CD4-positive, alpha-beta T cell (primary cell): ENCODE measurements around the gene PAOX. TPM values are rescaled to one million over a fixed set of nuclear protein-coding genes. Genes with fewer than 3 reads are reported as not detected.
A peak's percentile ranks its signal among the peaks of the same experiment; 100 is the strongest.

ENCODE experiments used
- ATAC-seq: fragments of 200-7000 bp; cut with Tn5 transposase; one replicate; pipeline ENCODE4 v1.10.0; 2022; ENCODE audit warnings: mild to moderate bottlenecking; ENCODE audit not compliant: poor library complexity
- CTCF ChIA-PET: fragments of 350-600 bp; sonication (Branson Sonifier 250); formaldehyde crosslinking; loops from one replicate; lab custom pipeline; 2021; ENCODE audit warnings: antibody characterized with exemption, inconsistent platforms; lab: Charles Lee
- POLR2A ChIA-PET: fragments of 350-600 bp; sonication (Branson Sonifier 250); formaldehyde crosslinking; loops from one replicate; lab custom pipeline; 2021; ENCODE audit warnings: antibody characterized with exemption, inconsistent platforms; lab: Charles Lee
- DNase-seq, 14 experiments: peaks; one replicate each; pipeline ENCODE4 v3.0.0-alpha.2; 2013 to 2020; ENCODE audit warnings: mixed read lengths in 2 of 14
- H3K27ac ChIP-seq, 2 donors: one replicate each; pipeline versions ENCODE4 v1.5.1 to v1.7.0; 2013; ENCODE audit warnings: low read length in 2 of 2, low read depth in 1 of 2, mild to moderate bottlenecking in 1 of 2
- H3K27me3 ChIP-seq, 2 experiments: 1 replicate in 1 of 2; 2 replicates in 1 of 2; pipeline versions ENCODE4 v1.6.1 to v1.7.0; 2013; ENCODE audit warnings: low read length in 2 of 2, control low read depth in 1 of 2, mild to moderate bottlenecking in 1 of 2, moderate library complexity in 1 of 2; ENCODE audit not compliant: insufficient read depth in 2 of 2, control insufficient read depth in 1 of 2
- H3K36me3 ChIP-seq: one replicate; pipeline ENCODE4 v1.6.1; 2013; ENCODE audit warnings: low read length, control low read depth; ENCODE audit not compliant: insufficient read depth
- H3K4me1 ChIP-seq: one replicate; pipeline ENCODE4 v1.6.1; 2013; ENCODE audit warnings: low read length, control low read depth; ENCODE audit not compliant: insufficient read depth
- H3K4me3 ChIP-seq: one replicate; pipeline ENCODE4 v1.5.1; 2013; ENCODE audit warnings: mild to moderate bottlenecking, low read length, moderate library complexity
- H3K9me3 ChIP-seq, 2 experiments: 1 replicate in 1 of 2; 2 replicates in 1 of 2; pipeline versions ENCODE4 v1.6.1 to v1.7.0; 2013; ENCODE audit warnings: low read length in 2 of 2, mild to moderate bottlenecking in 2 of 2, control low read depth in 1 of 2, moderate library complexity in 1 of 2; ENCODE audit not compliant: control insufficient read depth in 1 of 2, insufficient read depth in 1 of 2
- H3K27ac Mint-ChIP-seq: one replicate; pipeline ENCODE4 v1.8.0; 2020; ENCODE audit warnings: mixed read lengths
- H3K27me3 Mint-ChIP-seq: one replicate; pipeline ENCODE4 v1.8.0; 2021; ENCODE audit warnings: mixed read lengths
- H3K36me3 Mint-ChIP-seq: one replicate; pipeline ENCODE4 v1.8.0; 2021; ENCODE audit warnings: low read depth, mixed read lengths
- H3K4me1 Mint-ChIP-seq: one replicate; pipeline ENCODE4 v1.8.0; 2021; ENCODE audit warnings: low read depth, mixed read lengths
- H3K4me3 Mint-ChIP-seq: one replicate; pipeline ENCODE4 v1.8.0; 2020; ENCODE audit warnings: mild to moderate bottlenecking, mixed read lengths
- H3K9me3 Mint-ChIP-seq: one replicate; pipeline ENCODE4 v1.8.0; 2020; ENCODE audit warnings: mixed read lengths
- CTCF ChIP-seq: fragments of 200-600 bp; IDR thresholded peaks from one replicate; pipeline ENCODE4 v1.8.0; 2022; ENCODE audit warnings: antibody characterized with exemption, mild to moderate bottlenecking
- intact Hi-C, 2 experiments: fragments of 100-400 bp; cut with DNase I in 1 of 2; cut with micrococcal nuclease in 1 of 2; formaldehyde crosslinking; loops; one replicate each; pipeline versions ENCODE4 v1.15.1 to v1.9.0; 2023 to 2025; cut with DNase I, micrococcal nuclease
- total RNA-seq, 174 experiments: library from RNA in 2 of 174; stranded (reverse) in 2 of 174; gene quantifications; one replicate each; pipeline ENCODE4 v1.2.3 and lab custom pipeline; 2021 to 2026

Gene PAOX
- total RNA-seq, 2 experiments from 2014 or later = 1.9 to 2.6 TPM

DNA sequence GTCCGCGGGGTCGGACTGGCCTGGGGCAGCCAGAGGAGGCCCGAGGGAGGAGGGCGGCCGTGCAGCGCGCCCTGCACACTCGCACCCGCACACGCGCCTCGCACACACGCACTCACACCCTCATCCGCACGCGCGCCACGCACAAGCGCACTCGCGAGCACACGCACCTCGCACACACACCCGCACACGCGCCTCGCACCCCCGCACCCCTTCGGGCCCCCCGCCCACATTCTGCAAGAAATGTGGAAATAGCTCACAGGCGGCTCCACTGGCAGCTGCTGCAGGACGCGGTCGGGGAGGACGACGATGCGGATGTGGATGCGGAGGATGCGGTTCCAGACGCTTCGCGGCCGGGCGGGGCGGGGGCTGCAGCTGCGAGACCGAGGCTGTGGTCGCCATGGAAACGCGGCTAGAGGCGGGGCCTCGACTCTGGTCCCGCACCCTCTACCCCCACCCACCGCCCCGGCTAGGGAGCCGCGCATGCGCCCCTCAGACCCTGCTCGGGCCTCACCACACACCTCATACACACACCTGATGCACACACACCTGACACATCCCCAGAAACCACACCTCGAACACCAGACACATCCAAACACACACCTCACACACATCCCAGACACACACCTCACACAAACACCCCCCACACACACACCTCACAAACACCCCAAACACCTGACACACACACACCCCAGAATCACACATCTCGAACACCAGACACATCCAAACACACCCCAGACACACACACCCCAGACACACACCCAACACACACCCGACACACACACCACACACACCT is 42.3 kb upstream of the PAOX start, which contains the start of gene CALY:
Gene CALY (minus strand): TSS at position 320 of the 793 bp plus-strand sequence. CDS start 7,907 bp downstream, outside the sequence.
- Mint-ChIP-seq H3K4me1 (peaks cover 6% of the 10 kb centered on the region), H3K36me3 (peaks cover 4% of the 10 kb centered on the region), H3K27me3 (peaks cover 10% of the 10 kb centered on the region), H3K9me3 (peaks cover 4% of the 10 kb centered on the region), H3K27ac (peak within 1 kb of the TSS; percentile 86), H3K4me3 (peak within 1 kb of the TSS; percentile 81)
- Histone ChIP-seq H3K4me1 (peaks cover 41% of the 10 kb centered on the region), H3K27ac (peak within 1 kb of the TSS; percentile 53 to 78), H3K4me3 (peak within 1 kb of the TSS; percentile 58), H3K36me3 (no peaks in the 10 kb centered on the region), H3K9me3 (peaks cover 0 to 13% of the 10 kb centered on the region in 2 experiments), H3K27me3 (no peaks in the 10 kb centered on the region)
- intact Hi-C loops = loop anchor here (2.0 to 5.0 kb wide), 4 partner anchors 20 to 56 kb away; partner anchors contain the start of genes ECHS1 (in 1 of the 2), FUOM (in 1 of the 2) and MTG1 (in 1 of the 2)
- peak; percentile 62 for ATAC-seq
- ChIA-PET CTCF (no interaction called here), POLR2A (interaction anchor here (1.0 to 2.0 kb wide), 11 partner anchors 9 to 74 kb away, joined by 3 to 12 read pairs (median 4); partner anchors contain the start of genes FUOM and PAOX)
- no peak for TF ChIP-seq CTCF
- DNase-seq = peak; percentile 84 to 97 (median 90)

- H3K36me3 Mint-ChIP-seq = peaks cover 4% of the 10 kb centered on the region
- ChIA-PET POLR2A (interaction anchor here (1.5 to 2.0 kb wide), 2 partner anchors 20 to 41 kb away, joined by 6 to 8 read pairs; partner anchors contain the start of genes FUOM and PAOX), CTCF (no interaction called here)
- Histone ChIP-seq H3K36me3 (no peaks in the 10 kb centered on the region), H3K4me3 (peak overlapping the region; percentile 58), H3K9me3 (peaks cover 0 to 13% of the 10 kb centered on the region in 2 experiments), H3K27me3 (peaks cover 0 to 1% of the 10 kb centered on the region in 2 experiments), H3K27ac (no peak overlapping the region), H3K4me1 (peaks cover 41% of the 10 kb centered on the region)
- no peak for TF ChIP-seq CTCF
- intact Hi-C loops = loop anchor here (2.0 to 5.0 kb wide), 4 partner anchors 19 to 55 kb away; partner anchors contain the start of genes ECHS1 (in 1 of the 2), FUOM (in 1 of the 2) and MTG1 (in 1 of the 2)
- DNase-seq (no peak), ATAC-seq (no peak)
- H3K4me3 Mint-ChIP-seq = no peak overlapping the region
- peaks cover 4% of the 10 kb centered on the region for H3K9me3 Mint-ChIP-seq
- no peak overlapping the region for H3K27ac Mint-ChIP-seq
- peaks cover 14% of the 10 kb centered on the region for H3K27me3 Mint-ChIP-seq
- H3K4me1 Mint-ChIP-seq = peaks cover 6% of the 10 kb centered on the region
Measured at GRCh38 chr10:133337370-133337725, 41.7 kb upstream of the PAOX start.

DNA sequence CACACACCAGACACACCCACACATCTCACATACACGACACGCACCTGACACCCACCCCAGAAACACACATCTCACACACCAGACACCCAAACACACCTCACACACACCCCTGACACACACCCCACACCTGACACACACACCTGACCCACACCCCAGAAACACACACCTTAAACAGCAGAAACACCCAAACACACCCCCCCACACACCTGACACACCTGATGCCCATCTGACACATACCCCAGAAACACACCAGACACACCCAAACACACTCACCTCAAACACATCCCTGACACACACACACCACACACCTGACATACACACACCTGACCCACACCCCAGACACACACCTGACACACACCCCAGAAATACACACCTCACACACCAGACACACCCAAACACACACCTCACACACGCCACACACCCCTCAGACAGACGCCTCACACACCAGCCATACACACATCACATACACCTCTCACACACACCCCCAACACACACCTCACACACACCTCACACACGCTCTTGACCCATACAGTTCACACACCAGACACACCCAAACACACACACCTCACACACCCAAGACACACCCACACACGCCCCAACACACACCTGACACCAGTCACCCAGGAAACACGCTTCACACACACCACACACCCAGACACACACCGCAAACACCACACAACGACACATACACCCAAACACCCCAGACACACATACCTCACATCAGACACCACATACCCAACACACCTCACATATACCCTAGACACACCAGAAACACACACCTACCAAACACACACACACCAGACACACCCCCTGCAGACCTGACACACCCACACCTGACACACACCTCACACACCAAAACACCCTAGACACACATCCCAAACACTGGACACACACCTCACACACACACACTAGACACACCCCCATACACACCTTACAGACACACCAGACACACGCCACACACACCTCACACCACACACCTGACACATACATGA is 40.7 kb upstream of the PAOX start:
- TF ChIP-seq CTCF = no peak
- H3K36me3 ChIP-seq = no peaks in the 10 kb centered on the region
- CTCF ChIA-PET = no interaction called here
- H3K4me1 Mint-ChIP-seq = no peaks in the 10 kb centered on the region
- POLR2A ChIA-PET = no interaction called here
- H3K4me1 ChIP-seq = peaks cover 41% of the 10 kb centered on the region
- no peak for ATAC-seq
- peaks cover 13% of the 10 kb centered on the region for H3K27me3 Mint-ChIP-seq
- no peak overlapping the region for H3K27ac Mint-ChIP-seq
- intact Hi-C loops = loop anchor here (5.0 kb wide), 2 partner anchors 34 to 54 kb away; partner anchors contain the start of genes ECHS1 (in 1 of the 2) and MTG1 (in 1 of the 2)
- H3K4me3 Mint-ChIP-seq = no peak overlapping the region
- peaks cover 0 to 13% of the 10 kb centered on the region in 2 experiments for H3K9me3 ChIP-seq
- H3K27ac ChIP-seq = no peak overlapping the region
- H3K36me3 Mint-ChIP-seq = no peaks in the 10 kb centered on the region
- H3K4me3 ChIP-seq = no peak overlapping the region
- no peak for DNase-seq
- H3K27me3 ChIP-seq = peaks cover 8 to 10% of the 10 kb centered on the region in 2 experiments
- no peaks in the 10 kb centered on the region for H3K9me3 Mint-ChIP-seq
